Sigmoid colon (tissue), 4 donors: ENCODE results near the gene COL9A3.

Experiments
- CTCF ChIP-seq, 4 experiments: fragments of 450-650 bp in 3 of 4; fragments of 200-600 bp in 1 of 4; IDR thresholded peaks; one replicate each; pipeline ENCODE4 v1.5.1; 2016 to 2019; ENCODE audit warnings: antibody characterized with exemption in 4 of 4, mild to moderate bottlenecking in 3 of 4, moderate library complexity in 2 of 4
- POLR2A ChIP-seq, 2 donors: fragments of 450-650 bp; IDR thresholded peaks; one replicate each; pipeline ENCODE4 v1.6.1; 2016; ENCODE audit warnings: antibody characterized with exemption in 2 of 2, mild to moderate bottlenecking in 2 of 2, moderate library complexity in 2 of 2
- POLR2AphosphoS5 ChIP-seq, 4 donors: sonication (generic); formaldehyde crosslinking; IDR thresholded peaks; one replicate each; pipeline ENCODE4 v1.6.1; 2017; ENCODE audit warnings: antibody characterized with exemption in 4 of 4

- TF ChIP-seq POLR2AphosphoS5 (IDR thresholded peaks at IDR 0.05) (no peak), CTCF (IDR thresholded peaks at IDR 0.05) (no peak), POLR2A (IDR thresholded peaks at IDR 0.05) (no peak)
Observed at GRCh38 chr20:62845416-62846160, 28.7 kb downstream of the COL9A3 start.
